ENCODE measurements around the gene MCC.
A peak's percentile ranks its signal among the peaks of the same experiment; 100 is the strongest.

MCC gene

DNA sequence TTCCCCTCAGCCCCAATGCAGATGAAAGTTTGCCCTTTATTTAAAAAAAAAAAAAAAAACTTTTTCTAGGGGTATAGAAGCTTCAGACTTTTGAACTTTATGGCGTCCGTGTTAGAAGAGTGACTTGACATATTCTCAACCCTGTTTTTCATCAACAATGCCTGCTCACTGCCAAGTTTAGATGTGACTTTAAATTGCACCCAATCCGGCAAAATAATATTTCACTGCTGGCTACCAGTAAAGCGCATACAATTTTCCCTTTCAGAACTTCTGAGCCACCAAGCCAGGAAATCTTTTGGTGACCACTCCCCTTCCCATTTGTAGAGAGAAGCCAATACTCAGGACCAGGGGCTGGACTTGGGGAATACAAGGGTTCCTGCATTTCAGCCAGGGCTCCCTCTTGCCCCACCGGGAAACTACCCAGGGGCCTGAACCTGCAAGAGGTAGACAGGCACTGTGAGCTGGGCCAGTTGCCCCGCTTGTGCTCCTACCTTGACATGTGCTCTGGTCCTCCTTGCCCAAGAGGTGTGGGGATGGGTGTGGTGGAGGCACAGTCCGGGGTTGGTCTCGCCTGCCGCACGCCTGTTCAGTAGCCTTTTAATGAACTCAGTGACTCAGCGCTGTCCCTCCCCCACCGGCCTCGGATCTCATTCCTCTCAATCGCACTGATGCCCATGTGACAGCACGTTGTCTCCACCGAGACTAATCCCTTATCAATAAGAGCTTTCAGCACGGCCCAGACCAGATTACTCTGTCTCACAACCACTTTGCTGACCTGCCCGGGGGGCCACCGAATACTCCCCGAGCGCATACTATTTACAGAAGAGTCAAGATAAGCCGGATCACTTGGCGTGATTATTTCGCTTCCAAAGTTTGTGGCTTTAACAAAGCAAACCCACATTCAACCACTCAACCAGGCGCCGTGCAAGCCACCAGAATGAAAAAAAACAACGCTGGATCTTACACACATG, 285.2 kb downstream of the MCC start (continued):
- TF ChIP-seq TRIM28 (IDR thresholded peaks at IDR 0.05; ENCODE audit: borderline replicate concordance, low read length) (peak; percentile 86), HOXA7 (CRISPR knock-in tag; IDR thresholded peaks at IDR 0.05; ENCODE audit: borderline replicate concordance) (no peak), ZNF132 (tag by site-specific recombination; IDR thresholded peaks at IDR 0.05; ENCODE audit: borderline replicate concordance) (no peak), ZNF621 (tag by site-specific recombination; IDR thresholded peaks at IDR 0.05) (no peak), ZNF16 (tag by site-specific recombination; IDR thresholded peaks at IDR 0.05; ENCODE audit: low read depth) (no peak), ZNF274 (IDR thresholded peaks at IDR 0.05; ENCODE audit: low read length) (no peak), ZNF274 (tag by site-specific recombination; IDR thresholded peaks at IDR 0.05; ENCODE audit: borderline replicate concordance) (no peak), ZNF394 (tag by site-specific recombination; IDR thresholded peaks at IDR 0.05; ENCODE audit: borderline replicate concordance) (peak; percentile 71; the same call in 1 of the 2 replicates), ZSCAN30 (tag by site-specific recombination; IDR thresholded peaks at IDR 0.05) (peak; percentile 61; the same call in 1 of the 2 replicates), ZNF658 (tag by site-specific recombination; IDR thresholded peaks at IDR 0.05) (no peak), MEIS1 (CRISPR knock-in tag; IDR thresholded peaks at IDR 0.05; ENCODE audit: borderline replicate concordance) (no peak), HOXD13 (CRISPR knock-in tag; IDR thresholded peaks at IDR 0.05; ENCODE audit: borderline replicate concordance) (no peak), ZNF664 (tag by site-specific recombination; IDR thresholded peaks at IDR 0.05) (no peak; the same call in 1 of the 2 replicates), ZNF24 (tag by site-specific recombination; IDR thresholded peaks at IDR 0.05) (peak; percentile 90), ZNF530 (tag by site-specific recombination; IDR thresholded peaks at IDR 0.05; ENCODE audit: low read depth) (no peak), ZNF302 (tag by site-specific recombination; IDR thresholded peaks at IDR 0.05; ENCODE audit: low read depth) (no peak), ZNF596 (tag by site-specific recombination; IDR thresholded peaks at IDR 0.05) (peak; percentile 66), BCL11A (tag by site-specific recombination; IDR thresholded peaks at IDR 0.05; ENCODE audit: low read depth) (peak; percentile 42; the same call in 1 of the 2 replicates), ZNF416 (tag by site-specific recombination; IDR thresholded peaks at IDR 0.05) (no peak), ZNF600 (tag by site-specific recombination; IDR thresholded peaks at IDR 0.05) (peak; percentile 93), ZNF404 (tag by site-specific recombination; IDR thresholded peaks at IDR 0.05) (no peak), ZSCAN23 (tag by site-specific recombination; IDR thresholded peaks at IDR 0.05) (peak; percentile 55; the same call in 1 of the 2 replicates), ZNF677 (tag by site-specific recombination; IDR thresholded peaks at IDR 0.05) (no peak), GLIS1 (tag by site-specific recombination; IDR thresholded peaks at IDR 0.05) (peak; percentile 96), SP3 (tag by site-specific recombination; IDR thresholded peaks at IDR 0.05) (peak; percentile 53; the same call in 1 of the 2 replicates), ZSCAN16 (tag by site-specific recombination; IDR thresholded peaks at IDR 0.05) (0 out of 2 replicates have a peak, but pooled peaks have one; percentile 71), KLF9 (tag by site-specific recombination; IDR thresholded peaks at IDR 0.05; ENCODE audit: low read depth) (peak; percentile 94)
- TF ChIP-seq, protein P1, sequence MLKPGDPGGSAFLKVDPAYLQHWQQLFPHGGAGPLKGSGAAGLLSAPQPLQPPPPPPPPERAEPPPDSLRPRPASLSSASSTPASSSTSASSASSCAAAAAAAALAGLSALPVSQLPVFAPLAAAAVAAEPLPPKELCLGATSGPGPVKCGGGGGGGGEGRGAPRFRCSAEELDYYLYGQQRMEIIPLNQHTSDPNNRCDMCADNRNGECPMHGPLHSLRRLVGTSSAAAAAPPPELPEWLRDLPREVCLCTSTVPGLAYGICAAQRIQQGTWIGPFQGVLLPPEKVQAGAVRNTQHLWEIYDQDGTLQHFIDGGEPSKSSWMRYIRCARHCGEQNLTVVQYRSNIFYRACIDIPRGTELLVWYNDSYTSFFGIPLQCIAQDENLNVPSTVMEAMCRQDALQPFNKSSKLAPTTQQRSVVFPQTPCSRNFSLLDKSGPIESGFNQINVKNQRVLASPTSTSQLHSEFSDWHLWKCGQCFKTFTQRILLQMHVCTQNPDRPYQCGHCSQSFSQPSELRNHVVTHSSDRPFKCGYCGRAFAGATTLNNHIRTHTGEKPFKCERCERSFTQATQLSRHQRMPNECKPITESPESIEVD (tag by site-specific recombination; IDR thresholded peaks at IDR 0.05) = peak; percentile 88
- TF ChIP-seq, protein P2, sequence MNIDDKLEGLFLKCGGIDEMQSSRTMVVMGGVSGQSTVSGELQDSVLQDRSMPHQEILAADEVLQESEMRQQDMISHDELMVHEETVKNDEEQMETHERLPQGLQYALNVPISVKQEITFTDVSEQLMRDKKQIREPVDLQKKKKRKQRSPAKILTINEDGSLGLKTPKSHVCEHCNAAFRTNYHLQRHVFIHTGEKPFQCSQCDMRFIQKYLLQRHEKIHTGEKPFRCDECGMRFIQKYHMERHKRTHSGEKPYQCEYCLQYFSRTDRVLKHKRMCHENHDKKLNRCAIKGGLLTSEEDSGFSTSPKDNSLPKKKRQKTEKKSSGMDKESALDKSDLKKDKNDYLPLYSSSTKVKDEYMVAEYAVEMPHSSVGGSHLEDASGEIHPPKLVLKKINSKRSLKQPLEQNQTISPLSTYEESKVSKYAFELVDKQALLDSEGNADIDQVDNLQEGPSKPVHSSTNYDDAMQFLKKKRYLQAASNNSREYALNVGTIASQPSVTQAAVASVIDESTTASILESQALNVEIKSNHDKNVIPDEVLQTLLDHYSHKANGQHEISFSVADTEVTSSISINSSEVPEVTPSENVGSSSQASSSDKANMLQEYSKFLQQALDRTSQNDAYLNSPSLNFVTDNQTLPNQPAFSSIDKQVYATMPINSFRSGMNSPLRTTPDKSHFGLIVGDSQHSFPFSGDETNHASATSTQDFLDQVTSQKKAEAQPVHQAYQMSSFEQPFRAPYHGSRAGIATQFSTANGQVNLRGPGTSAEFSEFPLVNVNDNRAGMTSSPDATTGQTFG (tag by site-specific recombination; IDR thresholded peaks at IDR 0.05; ENCODE audit: borderline replicate concordance) = no peak
- TF ChIP-seq, protein P3, sequence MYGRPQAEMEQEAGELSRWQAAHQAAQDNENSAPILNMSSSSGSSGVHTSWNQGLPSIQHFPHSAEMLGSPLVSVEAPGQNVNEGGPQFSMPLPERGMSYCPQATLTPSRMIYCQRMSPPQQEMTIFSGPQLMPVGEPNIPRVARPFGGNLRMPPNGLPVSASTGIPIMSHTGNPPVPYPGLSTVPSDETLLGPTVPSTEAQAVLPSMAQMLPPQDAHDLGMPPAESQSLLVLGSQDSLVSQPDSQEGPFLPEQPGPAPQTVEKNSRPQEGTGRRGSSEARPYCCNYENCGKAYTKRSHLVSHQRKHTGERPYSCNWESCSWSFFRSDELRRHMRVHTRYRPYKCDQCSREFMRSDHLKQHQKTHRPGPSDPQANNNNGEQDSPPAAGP (tag by site-specific recombination; IDR thresholded peaks at IDR 0.05) = peak; percentile 88
- TF ChIP-seq, protein P4, sequence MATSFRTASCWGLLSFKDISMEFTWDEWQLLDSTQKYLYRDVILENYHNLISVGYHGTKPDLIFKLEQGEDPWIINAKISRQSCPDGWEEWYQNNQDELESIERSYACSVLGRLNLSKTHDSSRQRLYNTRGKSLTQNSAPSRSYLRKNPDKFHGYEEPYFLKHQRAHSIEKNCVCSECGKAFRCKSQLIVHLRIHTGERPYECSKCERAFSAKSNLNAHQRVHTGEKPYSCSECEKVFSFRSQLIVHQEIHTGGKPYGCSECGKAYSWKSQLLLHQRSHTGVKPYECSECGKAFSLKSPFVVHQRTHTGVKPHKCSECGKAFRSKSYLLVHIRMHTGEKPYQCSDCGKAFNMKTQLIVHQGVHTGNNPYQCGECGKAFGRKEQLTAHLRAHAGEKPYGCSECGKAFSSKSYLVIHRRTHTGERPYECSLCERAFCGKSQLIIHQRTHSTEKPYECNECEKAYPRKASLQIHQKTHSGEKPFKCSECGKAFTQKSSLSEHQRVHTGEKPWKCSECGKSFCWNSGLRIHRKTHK (tag by site-specific recombination; IDR thresholded peaks at IDR 0.05) = no peak
- TF ChIP-seq, protein P5, sequence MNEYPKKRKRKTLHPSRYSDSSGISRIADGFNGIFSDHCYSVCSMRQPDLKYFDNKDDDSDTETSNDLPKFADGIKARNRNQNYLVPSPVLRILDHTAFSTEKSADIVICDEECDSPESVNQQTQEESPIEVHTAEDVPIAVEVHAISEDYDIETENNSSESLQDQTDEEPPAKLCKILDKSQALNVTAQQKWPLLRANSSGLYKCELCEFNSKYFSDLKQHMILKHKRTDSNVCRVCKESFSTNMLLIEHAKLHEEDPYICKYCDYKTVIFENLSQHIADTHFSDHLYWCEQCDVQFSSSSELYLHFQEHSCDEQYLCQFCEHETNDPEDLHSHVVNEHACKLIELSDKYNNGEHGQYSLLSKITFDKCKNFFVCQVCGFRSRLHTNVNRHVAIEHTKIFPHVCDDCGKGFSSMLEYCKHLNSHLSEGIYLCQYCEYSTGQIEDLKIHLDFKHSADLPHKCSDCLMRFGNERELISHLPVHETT (tag by site-specific recombination; IDR thresholded peaks at IDR 0.05) = peak; percentile 79; the same call in 1 of the 2 replicates
